ENCODE measurements around the gene MOK.

MOK gene

DNA sequence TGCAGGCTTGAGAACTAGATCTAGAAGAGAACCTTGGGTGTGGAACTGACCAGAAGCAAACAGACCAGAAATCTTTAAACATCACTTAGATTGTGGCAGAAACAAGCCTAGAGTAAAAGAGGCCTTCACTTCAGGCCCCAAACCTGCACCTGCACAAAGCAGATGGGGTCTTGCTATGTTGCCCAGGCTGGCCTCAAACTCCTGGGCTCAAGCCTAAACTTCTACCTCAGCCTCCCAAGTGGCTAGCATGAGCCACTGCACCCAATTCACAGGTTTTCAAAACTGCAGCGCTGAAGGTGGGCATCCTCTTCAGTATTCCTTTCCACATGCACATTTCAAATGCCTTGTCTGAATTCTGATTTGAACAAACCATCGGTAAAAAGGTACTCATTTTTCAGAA is 19.9 kb downstream of the MOK start:
- in situ Hi-C loops (cut with HindIII; ENCODE audit: low sequenced_read_pairs): no loop called here

- in situ Hi-C loops (cut with HindIII; ENCODE audit: low sequenced_read_pairs): no loop called here
These were observed 21.3 kb downstream of the MOK start for GRCh38 chr14:102283631-102284129.

GRCh38 chr14:102282751-102283465 is 22.1 kb downstream of the MOK start:
- in situ Hi-C loops (cut with HindIII; ENCODE audit: low sequenced_read_pairs): no loop called here

- in situ Hi-C loops (cut with HindIII; ENCODE audit: low sequenced_read_pairs): no loop called here
These were observed 24.5 kb downstream of the MOK start for GRCh38 chr14:102280376-102280962.

- in situ Hi-C loops (cut with HindIII; ENCODE audit: low sequenced_read_pairs): no loop called here
These were observed 25.1 kb downstream of the MOK start for GRCh38 chr14:102279688-102280348.

- in situ Hi-C loops (cut with HindIII; ENCODE audit: low sequenced_read_pairs): no loop called here
These were observed 25.7 kb downstream of the MOK start for GRCh38 chr14:102279282-102279681.

GRCh38 chr14:102278631-102278935 is 26.4 kb downstream of the MOK start:
- in situ Hi-C loops (cut with HindIII; ENCODE audit: low sequenced_read_pairs): no loop called here

DNA sequence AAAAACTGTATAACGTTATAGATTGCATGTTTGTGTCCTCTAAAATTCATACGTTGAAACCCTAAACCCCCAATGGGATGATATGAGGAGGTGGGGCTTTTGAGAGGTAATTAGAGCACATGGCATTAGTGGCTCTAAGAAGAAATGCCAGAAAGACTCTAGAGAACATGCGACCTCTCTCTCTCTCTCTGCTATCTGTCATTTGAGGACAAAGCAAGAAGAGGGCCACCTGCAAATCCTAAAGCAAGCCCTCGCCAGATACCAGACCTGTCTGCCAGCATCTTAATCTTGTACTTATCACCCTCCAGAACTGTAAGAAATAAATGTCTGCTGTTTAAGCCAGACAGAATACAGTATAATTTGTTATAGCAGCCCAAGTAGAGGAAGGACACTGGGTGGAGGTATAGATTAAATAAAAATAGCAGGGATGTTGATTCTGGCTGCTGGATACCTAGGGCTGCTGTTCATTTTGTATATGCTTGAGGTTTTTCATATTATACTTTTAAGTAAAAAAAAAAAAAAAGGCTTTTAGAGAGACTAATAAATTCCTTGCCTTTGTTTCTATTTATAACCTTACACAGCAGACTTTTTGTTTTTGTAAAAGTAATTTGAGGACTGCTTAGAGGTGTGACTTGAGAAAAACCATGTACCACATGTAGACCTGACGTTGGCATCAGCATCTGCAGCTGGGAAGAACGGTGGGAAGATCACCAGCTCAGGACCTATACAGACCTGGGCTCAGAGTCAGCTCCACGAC is 26.9 kb downstream of the MOK start:
- in situ Hi-C loops (cut with HindIII; ENCODE audit: low sequenced_read_pairs): no loop called here

DNA sequence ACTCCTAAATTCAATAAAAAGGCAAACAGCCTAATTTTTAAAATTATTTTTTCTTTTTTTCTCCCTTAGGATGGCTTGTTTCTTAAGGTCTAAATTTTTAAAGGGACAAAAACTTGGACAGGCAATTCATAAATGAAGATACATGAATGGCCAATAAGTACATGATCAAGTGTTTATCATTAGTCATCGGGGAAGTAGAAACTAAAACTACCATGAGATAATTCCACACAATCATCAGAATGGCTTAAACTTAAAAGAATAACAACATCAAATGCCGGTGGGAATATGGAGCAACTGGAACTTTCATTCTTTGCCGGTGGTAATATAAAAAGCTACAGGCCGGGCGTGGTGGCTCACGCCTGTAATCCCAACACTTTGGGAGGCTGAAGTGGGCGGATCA is 29.1 kb downstream of the MOK start:
- in situ Hi-C loops (cut with HindIII; ENCODE audit: low sequenced_read_pairs): no loop called here

GRCh38 chr14:102272392-102272791 is 32.6 kb downstream of the MOK start:
- in situ Hi-C loops (cut with HindIII; ENCODE audit: low sequenced_read_pairs): no loop called here

DNA sequence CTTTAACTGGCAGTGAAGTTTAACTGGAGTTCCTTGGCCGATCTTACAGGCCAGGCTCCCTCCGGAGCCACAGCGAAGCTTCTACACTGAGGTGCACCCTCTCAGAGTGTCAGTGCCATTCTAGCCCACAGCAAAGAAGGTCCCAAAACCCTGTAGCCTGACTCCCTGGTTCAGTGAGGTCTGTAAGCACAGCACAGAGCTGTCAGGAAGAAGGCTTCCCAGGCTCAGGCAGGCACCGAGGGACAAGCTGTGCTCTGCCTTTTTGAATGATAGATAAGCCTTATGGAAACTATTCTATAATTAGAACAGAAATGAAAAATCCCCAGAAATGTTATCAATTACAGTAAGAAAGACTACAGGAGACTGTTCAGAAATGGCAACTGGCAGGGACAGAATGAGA is 40.2 kb downstream of the MOK start:
- in situ Hi-C loops (cut with HindIII; ENCODE audit: low sequenced_read_pairs): no loop called here

- in situ Hi-C loops (cut with HindIII; ENCODE audit: low sequenced_read_pairs): no loop called here
These were observed 40.6 kb downstream of the MOK start for GRCh38 chr14:102264355-102264754.

- in situ Hi-C loops (cut with HindIII; ENCODE audit: low sequenced_read_pairs): no loop called here
These were observed 42.0 kb downstream of the MOK start for GRCh38 chr14:102262929-102263462.

DNA sequence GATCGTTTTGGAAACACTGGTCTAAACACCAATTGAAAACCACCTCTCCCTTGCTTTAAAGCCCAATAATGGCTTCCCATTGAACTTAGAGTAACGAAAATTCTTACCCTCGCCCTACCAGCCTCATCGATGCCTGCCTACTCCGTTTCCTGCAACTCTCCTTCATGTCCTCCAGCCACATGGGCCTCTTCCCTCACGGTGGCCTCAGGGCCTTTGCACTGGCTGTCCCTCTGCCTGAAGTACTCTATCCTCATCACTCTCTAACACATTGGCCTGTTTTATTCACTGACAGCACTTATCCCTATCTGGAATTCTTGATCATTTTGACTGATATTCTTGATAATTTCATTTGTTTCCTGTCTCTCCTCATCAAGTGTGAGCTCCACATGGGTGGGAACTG is 46.8 kb downstream of the MOK start:
- in situ Hi-C loops (cut with HindIII; ENCODE audit: low sequenced_read_pairs): no loop called here

- in situ Hi-C loops (cut with HindIII; ENCODE audit: low sequenced_read_pairs): no loop called here
These were observed 48.2 kb downstream of the MOK start for GRCh38 chr14:102256716-102257115.

DNA sequence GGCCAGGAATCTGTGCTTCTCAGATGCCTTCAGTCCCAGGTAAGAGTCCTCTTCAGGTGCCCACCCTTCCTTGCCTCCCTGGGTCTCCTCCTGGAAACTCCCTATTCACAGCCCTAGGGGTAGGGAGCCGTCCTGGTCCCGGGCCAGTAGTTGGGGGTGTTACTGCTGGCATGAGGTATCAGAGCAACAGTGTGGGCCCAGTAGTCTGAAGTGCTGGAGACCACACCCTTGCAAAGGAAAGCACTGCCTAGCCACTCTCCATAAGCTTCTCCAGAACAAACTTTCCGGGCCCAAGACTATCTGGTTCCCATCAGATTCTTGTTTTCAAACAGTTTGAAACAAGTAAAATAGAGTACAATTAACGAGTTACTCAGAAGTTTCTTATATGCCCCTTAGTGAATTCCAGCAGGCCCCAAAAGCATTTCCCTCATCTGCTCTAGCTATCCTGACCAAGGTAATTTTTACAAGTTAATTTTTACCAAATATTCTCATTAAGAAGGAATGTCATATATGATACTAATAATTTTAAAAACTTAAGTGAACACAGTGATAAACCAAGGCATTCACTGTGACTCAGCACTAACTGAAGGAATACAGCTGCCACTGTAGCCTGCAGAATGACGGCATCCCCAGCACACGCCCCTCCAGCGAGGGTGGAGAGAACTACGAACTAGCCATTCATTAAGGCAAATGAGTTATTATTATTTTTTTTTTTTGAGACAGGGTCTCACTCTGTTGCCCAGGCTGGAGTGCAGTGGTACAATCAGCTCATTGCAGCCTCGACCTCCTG is 49.4 kb downstream of the MOK start:
- in situ Hi-C loops (cut with HindIII; ENCODE audit: low sequenced_read_pairs): no loop called here

GRCh38 chr14:102252834-102253801 is 51.8 kb downstream of the MOK start:
- in situ Hi-C loops (cut with HindIII; ENCODE audit: low sequenced_read_pairs): no loop called here

DNA sequence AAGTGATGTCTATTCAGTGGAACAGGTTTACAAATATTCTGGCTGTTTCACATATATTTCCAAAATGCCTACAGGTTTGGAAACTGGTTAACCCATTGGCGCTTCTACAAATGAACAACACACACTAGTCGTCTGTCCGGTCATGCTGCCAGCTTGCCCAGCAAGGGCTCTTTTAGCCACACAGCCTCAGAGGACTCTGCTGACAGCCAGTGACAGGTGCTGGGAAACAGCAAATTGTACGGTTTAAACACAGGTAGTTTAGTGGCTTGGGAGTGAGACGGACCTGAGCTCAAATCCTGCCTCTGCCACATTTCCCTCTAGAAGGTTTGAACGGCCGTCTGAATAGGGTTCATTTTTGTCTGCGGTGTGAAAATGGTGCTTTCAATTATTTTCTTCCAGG is 53.8 kb downstream of the MOK start:
- in situ Hi-C loops (cut with HindIII; ENCODE audit: low sequenced_read_pairs): no loop called here

GRCh38 chr14:102250636-102251035 is 54.3 kb downstream of the MOK start:
- in situ Hi-C loops (cut with HindIII; ENCODE audit: low sequenced_read_pairs): no loop called here

All from DLD1 (cell line).